ENCODE data around the gene PISD.

Gene PISD

GRCh38 chr22:31637891-31638618, 24.0 kb downstream of the PISD start:
- H3K4me3 ChIP-seq (ENCODE audit: low read depth, low read length), result peak overlapping the region; percentile 71
- DNase-seq (ENCODE audit: low read depth), result peak; percentile 62
- no peak for TF ChIP-seq CTCF (IDR thresholded peaks at IDR 0.05; ENCODE audit: low read depth, low read length, missing control alignments)

- DNase-seq (ENCODE audit: low read depth), result peak; percentile 67
Measured at GRCh38 chr22:31637447-31637890, 24.5 kb downstream of the PISD start.

GRCh38 chr22:31635638-31636306, 26.2 kb downstream of the PISD start:
- H3K4me3 ChIP-seq (ENCODE audit: low read depth, low read length), result no peak overlapping the region; the same call in 1 of the 2 replicates
- TF ChIP-seq CTCF (IDR thresholded peaks at IDR 0.05; ENCODE audit: low read depth, low read length, missing control alignments), result no peak
- no peak for DNase-seq (ENCODE audit: low read depth)

More at GRCh38 chr22:31637447-31637890, 24.5 kb downstream of the PISD start:
- TF ChIP-seq CTCF (IDR thresholded peaks at IDR 0.05; ENCODE audit: low read depth, low read length, missing control alignments), result peak; percentile 56
- H3K4me3 ChIP-seq (ENCODE audit: low read depth, low read length), result peak overlapping the region; percentile 71

GRCh38 chr22:31631436-31631835, 30.6 kb downstream of the PISD start:
- no peak for DNase-seq (ENCODE audit: low read depth)
- TF ChIP-seq CTCF (IDR thresholded peaks at IDR 0.05; ENCODE audit: low read depth, low read length, missing control alignments), result no peak
- H3K4me3 ChIP-seq (ENCODE audit: low read depth, low read length), result peak overlapping the region; percentile 63

- peak overlapping the region; percentile 63 for H3K4me3 ChIP-seq (ENCODE audit: low read depth, low read length)
- no peak for DNase-seq (ENCODE audit: low read depth)
- no peak for TF ChIP-seq CTCF (IDR thresholded peaks at IDR 0.05; ENCODE audit: low read depth, low read length, missing control alignments)
Measured at GRCh38 chr22:31630331-31631329, 31.4 kb downstream of the PISD start.

GRCh38 chr22:31629741-31630184, 32.3 kb downstream of the PISD start:
- TF ChIP-seq CTCF (IDR thresholded peaks at IDR 0.05; ENCODE audit: low read depth, low read length, missing control alignments), result no peak

More at GRCh38 chr22:31629741-31630184, 32.3 kb downstream of the PISD start:
- DNase-seq (ENCODE audit: low read depth), result no peak
- H3K4me3 ChIP-seq (ENCODE audit: low read depth, low read length), result peak overlapping the region; percentile 63
